HTR-8/SVneo (cell line): Measurements from ENCODE around the gene B3GALT2.

ENCODE experiments used
- DNase-seq: peaks from one replicate; pipeline ENCODE4 v3.0.0; 2011; ENCODE audit warnings: low spot score, mixed read lengths; ENCODE audit not compliant: insufficient read length
- FAIRE-seq: peaks from 2 replicates; lab custom pipeline; 2011; peaks lifted over from hg19 to GRCh38; lab: Jason Lieb, UNC

The B3GALT2 gene

DNA sequence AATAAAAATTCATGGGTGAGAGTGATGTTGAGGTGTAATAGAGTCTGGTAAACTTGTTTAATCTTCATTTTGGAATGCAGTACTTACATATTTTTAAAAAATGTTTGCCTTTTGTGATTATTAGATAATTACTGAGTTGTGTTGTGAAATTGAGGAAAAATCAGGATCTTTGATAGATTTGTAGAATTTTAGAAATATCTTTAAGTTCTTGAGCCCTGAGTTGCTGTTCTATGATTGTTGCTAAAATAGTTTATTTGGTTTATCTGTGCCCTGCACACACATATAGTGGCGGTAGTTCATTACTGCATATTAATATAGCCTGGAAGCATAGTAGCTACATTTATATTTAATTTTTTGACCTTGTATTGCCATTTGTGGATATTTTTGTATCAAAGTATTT is 1.6 kb downstream of the B3GALT2 start:
- DNase-seq = no peak

GRCh38 chr1:193183019-193183627 is 3.3 kb downstream of the B3GALT2 start:
- DNase-seq = peak; percentile 5
- no peak for FAIRE-seq

More for the DNA sequence above, 1.6 kb downstream of the B3GALT2 start:
- FAIRE-seq = no peak

DNA sequence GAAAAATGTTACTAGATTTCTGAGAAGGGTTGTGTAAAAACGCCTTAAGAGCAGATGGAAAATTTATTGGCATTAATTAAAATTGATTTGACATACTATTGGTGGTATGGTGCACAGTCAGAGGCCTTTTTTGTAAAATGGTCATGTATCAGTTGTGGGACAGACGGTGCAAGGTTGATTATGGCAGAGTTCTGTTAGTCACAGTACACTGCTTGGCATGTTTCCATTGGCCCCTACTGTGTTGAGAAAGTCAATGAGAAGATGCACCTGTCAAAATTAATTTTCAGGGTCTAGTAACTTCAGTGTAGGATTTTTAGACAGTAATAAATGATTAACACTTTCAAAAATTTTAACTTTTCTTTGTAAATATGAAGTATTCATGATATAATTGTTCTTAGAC is 4.4 kb downstream of the B3GALT2 start:
- FAIRE-seq (no peak), DNase-seq (no peak)

DNA sequence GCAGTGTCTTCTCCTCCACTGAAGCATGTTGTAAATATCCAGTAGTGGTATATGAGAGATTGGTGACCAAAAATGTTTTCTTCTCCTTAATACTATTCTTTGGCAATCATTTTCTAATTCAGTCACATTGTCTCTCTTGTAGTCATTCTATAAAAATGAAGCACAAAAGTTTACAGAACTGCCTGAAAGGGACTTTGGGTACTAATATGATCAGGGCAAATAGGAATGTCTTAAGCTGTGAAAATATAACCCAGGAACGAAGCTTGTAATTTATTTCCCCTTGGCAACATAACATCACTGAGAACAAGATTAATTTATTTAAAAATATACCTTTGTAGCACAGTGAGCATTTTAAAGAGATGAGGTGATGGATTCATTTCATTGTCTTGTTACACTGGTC is 4.9 kb downstream of the B3GALT2 start:
- no peak for DNase-seq
- FAIRE-seq = no peak

DNA sequence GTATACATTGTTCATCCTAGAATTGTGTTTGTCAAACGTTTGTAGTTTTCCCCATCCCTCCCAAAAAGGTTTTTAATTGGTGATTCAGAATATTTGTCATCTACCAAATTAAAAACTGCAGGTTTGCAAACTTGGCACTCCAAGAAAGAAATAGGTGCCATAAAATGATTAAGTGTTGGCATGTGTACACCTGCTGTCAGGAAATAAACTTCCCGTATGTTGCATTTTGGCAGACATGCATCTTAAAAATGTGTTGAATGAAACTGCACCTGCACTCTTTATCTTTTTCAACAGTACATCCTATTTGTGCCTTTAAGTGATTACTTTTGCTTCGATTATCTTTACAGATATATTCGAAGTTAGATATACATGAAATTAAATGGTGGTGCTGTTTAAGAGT is 7.3 kb downstream of the B3GALT2 start:
- DNase-seq (no peak), FAIRE-seq (no peak)

DNA sequence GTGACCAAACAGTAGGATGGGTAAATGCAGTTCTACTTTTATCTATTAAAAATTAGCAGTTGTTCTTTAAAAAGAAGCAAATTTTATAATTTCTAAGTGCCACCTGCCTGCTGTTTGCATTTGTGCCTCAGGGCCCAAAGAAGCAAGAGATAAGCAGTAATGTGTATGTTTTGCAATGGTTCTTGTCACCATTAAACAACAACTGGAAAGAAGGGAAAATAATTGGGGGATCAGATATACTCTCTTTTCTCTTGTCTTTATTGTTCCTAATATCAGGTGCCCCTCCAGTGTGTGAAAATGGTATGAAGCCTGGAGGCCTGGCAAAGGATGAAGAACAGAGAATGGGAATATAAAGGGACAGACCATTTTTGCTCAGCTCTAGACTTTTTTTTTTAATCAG is 9.6 kb downstream of the B3GALT2 start:
- DNase-seq (no peak), FAIRE-seq (no peak)

- no peak for FAIRE-seq
- DNase-seq = no peak
These were observed 10.3 kb downstream of the B3GALT2 start for GRCh38 chr1:193176113-193176512.

GRCh38 chr1:193157360-193157759 is 29.1 kb downstream of the B3GALT2 start:
- FAIRE-seq = no peak

DNA sequence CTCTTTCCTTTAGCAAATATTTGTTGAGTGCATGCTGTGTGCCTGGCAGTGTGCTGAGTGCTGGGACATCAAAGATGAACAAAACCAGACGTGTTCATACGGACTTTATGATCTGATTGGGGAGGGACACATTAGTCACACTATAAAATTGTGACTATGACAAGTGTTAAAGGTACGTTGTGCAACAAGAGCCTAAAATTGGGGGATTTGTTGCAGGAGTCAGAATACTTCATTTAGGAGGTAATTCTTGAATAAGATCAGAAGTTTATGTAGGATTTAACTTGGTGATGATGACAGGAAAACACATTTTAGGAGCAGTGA is 29.6 kb downstream of the B3GALT2 start:
- FAIRE-seq = no peak
- no peak for DNase-seq

More at GRCh38 chr1:193157360-193157759, 29.1 kb downstream of the B3GALT2 start:
- no peak for DNase-seq

- no peak for FAIRE-seq
- no peak for DNase-seq
These were observed 30.1 kb downstream of the B3GALT2 start for GRCh38 chr1:193156117-193156821.

- no peak for FAIRE-seq
- DNase-seq = no peak
These were observed 41.4 kb downstream of the B3GALT2 start for GRCh38 chr1:193144999-193145398.

DNA sequence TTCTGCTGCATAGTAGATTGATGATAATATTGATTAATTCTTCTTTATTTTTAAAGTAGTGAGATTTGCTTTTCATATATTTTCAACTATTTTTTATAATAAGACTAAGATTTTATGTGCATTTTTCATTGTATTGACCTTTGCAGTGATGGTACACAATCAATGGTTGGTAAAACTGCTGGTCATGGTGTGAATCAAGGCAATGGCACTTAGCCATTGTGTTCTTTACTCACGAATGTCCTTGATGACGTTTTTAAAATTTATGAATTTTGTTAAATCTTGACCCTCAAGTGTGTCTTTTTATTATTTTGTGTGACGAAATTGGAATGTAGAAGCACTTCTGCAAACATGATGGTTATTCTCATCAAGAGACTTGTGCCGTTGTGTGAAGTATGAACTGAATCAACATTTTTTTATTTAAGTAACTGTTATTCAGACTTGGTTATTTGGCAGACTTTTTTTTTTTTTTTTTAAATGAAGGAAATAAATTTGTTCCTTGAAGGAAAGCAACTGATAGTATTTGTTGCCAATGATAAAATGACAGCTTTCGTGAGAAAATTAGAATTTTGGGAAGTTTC is 42.0 kb downstream of the B3GALT2 start:
- DNase-seq (no peak), FAIRE-seq (no peak)

DNA sequence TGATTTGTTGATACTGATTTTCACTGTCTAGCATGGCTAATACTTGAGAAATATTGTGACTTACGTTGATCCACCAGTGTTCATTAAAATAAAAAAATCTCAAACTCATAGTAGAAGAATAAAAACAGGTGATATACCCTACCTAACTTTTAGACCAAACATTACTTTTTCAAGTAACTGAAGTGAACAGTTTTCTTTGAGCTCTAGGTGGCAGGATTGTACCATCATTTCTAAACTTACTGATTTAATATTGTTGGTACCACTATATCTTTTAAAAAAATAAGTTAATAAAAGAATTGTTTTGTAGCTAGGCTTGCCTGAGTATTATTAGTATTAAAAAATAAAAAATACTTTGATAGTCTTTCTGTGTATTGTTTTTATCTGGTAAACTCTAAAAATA is 43.1 kb downstream of the B3GALT2 start:
- DNase-seq (no peak), FAIRE-seq (no peak)

DNA sequence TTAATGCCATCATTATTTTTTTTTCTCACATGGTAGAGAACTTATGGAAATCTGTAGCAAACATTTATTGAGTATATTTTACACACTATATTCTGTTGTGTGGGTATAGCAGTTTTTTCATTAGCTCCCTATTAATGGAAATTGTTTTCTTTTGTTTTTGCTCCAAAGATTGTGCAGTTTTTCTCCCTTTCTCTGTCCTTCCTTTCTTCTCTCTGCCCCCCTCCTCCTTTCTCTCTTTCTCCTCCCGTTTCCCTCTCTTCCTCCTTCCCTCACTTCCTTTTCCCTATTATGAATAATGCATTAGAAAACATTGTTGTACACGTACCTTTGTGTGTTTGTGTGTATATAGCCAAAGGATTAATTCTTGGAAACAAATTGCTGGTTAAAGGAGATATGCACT is 44.0 kb downstream of the B3GALT2 start:
- DNase-seq (no peak), FAIRE-seq (no peak)

DNA sequence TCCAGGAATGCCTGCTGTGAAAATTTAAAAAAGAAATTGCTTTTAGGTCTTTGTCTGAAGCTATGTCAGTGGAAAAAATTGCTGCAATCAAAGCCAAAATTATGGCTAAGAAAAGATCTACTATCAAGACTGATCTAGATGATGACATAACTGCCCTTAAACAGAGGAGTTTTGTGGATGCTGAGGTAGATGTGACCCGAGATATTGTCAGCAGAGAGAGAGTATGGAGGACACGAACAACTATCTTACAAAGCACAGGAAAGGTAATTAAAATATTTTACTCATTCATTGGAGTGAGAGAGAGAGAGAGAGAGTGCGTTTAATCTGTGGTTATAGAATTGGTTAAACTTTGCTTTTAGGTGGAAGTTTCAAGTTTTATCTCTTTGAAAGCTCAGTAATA is 44.6 kb downstream of the B3GALT2 start:
- no peak for DNase-seq
- FAIRE-seq = no peak

DNA sequence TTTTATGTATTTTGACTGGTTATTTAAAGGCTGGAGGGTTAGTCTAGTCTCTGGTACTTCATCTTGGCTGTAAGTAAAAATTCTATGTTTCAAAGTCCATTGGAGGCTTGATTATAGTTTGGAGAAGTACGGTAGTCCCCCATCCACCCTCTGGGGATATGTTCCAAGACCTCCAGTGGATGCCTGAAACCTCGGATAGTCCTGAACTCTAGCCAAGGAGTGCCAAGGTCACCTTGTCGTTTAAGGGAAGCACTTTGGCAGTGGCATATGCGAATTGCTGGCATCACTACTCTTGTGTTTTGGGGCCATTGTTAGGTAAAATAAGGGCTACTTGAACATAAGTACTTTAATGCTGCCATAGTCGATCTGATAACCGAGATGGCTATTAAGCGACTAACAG is 46.2 kb downstream of the B3GALT2 start:
- no peak for FAIRE-seq

DNA sequence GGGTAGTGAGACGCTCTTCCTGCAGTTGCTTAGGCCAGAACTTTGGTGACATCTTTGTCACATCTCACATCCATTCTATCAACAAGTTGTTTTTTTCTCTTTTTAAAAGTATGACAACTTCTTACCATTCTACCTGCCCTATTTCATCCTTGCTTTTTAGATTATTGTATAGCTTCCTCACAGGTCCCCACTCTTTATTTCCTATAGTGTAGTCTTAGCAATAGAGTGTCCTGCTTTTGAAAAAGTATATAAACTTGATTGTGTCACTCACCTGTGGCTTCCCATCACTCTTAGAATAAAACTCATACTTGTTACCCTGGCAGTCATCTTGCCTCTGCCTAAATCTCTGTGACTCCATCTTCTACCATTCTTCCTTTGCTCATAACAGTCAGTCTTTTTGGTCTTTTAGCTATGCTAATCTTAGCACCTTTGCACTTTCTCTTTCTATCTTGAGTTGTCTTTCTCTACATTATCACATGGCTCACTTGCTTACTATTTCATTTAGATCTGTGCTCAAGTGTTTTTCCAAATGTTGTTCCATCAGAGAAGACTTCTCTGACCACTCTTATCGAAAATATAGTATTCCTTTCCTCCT is 55.0 kb downstream of the B3GALT2 start:
- DNase-seq (no peak), FAIRE-seq (no peak)

More for the DNA sequence above, 46.2 kb downstream of the B3GALT2 start:
- no peak for DNase-seq
